ENCODE data around the gene SETX. TPM values are rescaled to one million over a fixed set of nuclear protein-coding genes. Genes with fewer than 3 reads are reported as not detected.

SETX gene
- total RNA-seq, 1 donor from 2014 or later: 47.2 TPM

GRCh38 chr9:132333556-132333955 is 21.2 kb downstream of the SETX start:
- Mint-ChIP-seq H3K4me1 (ENCODE audit: low read depth) (no peaks in the 10 kb centered on the region), H3K27ac (no peak overlapping the region), H3K9me3 (ENCODE audit: low read depth) (no peaks in the 10 kb centered on the region), H3K36me3 (ENCODE audit: insufficient read depth) (peaks cover 52% of the 10 kb centered on the region), H3K4me3 (ENCODE audit: low read depth) (no peak overlapping the region), H3K27me3 (no peaks in the 10 kb centered on the region)
- TF ChIP-seq CTCF (IDR thresholded peaks at IDR 0.05; ENCODE audit: unreplicated experiment): no peak
- DNase-seq (ENCODE audit: low spot score, unreplicated experiment): no peak

DNA sequence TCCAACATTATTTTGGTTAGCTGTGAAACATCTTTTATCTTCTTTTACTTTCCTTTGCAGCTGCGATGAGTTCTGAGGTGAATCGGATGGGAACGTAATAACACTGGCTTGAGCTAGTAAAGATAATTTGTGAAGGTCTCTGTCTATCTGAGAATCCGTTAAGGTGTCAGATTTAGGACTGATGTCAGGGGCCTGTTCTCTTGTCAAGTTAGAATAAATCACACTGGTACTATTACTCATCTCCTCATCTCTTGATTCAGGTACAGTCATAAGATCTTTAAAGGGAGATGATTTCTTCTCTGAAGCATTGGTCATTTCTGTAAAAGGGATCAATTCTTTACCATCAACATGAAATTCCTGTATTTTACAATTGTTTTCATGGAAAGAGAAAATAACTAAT is 26.2 kb downstream of the SETX start:
- H3K4me1 Mint-ChIP-seq (ENCODE audit: low read depth): peaks cover 4% of the 10 kb centered on the region
- peaks cover 68% of the 10 kb centered on the region for H3K36me3 Mint-ChIP-seq (ENCODE audit: insufficient read depth)
- H3K9me3 Mint-ChIP-seq (ENCODE audit: low read depth): no peaks in the 10 kb centered on the region
- DNase-seq (ENCODE audit: low spot score, unreplicated experiment): no peak
- no peak overlapping the region for H3K27ac Mint-ChIP-seq
- H3K27me3 Mint-ChIP-seq: no peaks in the 10 kb centered on the region
- H3K4me3 Mint-ChIP-seq (ENCODE audit: low read depth): no peak overlapping the region
- no peak for TF ChIP-seq CTCF (IDR thresholded peaks at IDR 0.05; ENCODE audit: unreplicated experiment)

DNA sequence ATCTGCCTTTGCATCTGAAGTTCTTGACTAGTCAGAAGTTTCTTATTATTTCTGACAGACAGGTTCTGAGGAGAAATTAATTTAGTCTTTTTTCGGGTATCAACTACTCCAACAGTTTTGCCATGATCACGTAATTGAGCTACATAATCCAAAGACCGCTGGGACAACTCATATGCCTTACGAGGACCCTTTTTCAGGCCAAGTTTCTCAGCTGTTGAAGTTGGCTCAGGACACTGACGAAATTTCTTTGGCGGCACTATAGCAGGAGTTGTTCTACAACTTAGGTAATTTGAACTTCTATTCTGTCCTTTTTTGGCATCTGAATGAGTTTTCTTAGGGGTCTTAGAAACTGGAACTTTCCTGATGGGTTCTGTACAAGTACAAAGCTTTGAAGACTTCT is 27.2 kb downstream of the SETX start:
- TF ChIP-seq CTCF (IDR thresholded peaks at IDR 0.05; ENCODE audit: unreplicated experiment): no peak
- Mint-ChIP-seq H3K36me3 (ENCODE audit: insufficient read depth) (peaks cover 70% of the 10 kb centered on the region), H3K27ac (no peak overlapping the region), H3K27me3 (no peaks in the 10 kb centered on the region), H3K9me3 (ENCODE audit: low read depth) (no peaks in the 10 kb centered on the region), H3K4me3 (ENCODE audit: low read depth) (no peak overlapping the region), H3K4me1 (ENCODE audit: low read depth) (peaks cover 4% of the 10 kb centered on the region)
- no peak for DNase-seq (ENCODE audit: low spot score, unreplicated experiment)

DNA sequence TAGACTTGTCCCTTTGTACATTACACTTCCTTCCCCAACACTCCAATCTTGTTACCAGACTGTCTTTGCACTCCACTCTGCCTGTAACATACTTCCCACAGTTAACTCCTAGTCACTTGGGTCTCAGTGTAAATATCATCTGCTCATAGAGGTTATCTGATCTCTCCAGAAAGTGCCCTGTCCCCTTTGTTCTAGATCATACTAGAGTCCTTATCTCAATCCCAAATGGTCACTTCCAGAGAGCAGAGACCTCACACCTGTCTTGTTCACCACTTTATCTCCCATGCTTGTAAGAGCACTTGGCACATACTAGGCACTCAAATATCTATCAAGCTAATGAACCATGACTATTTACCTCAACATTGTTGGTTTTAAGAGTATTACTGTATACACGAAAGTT is 30.4 kb downstream of the SETX start:
- Mint-ChIP-seq H3K9me3 (ENCODE audit: low read depth) (no peaks in the 10 kb centered on the region), H3K36me3 (ENCODE audit: insufficient read depth) (peaks cover 55% of the 10 kb centered on the region), H3K27me3 (no peaks in the 10 kb centered on the region), H3K27ac (no peak overlapping the region), H3K4me3 (ENCODE audit: low read depth) (no peak overlapping the region), H3K4me1 (ENCODE audit: low read depth) (peaks cover 14% of the 10 kb centered on the region)
- TF ChIP-seq CTCF (IDR thresholded peaks at IDR 0.05; ENCODE audit: unreplicated experiment): no peak
- no peak for DNase-seq (ENCODE audit: low spot score, unreplicated experiment)

- no peak for TF ChIP-seq CTCF (IDR thresholded peaks at IDR 0.05; ENCODE audit: unreplicated experiment)
- Mint-ChIP-seq H3K27me3 (no peaks in the 10 kb centered on the region), H3K4me3 (ENCODE audit: low read depth) (peak overlapping the region; percentile 1), H3K4me1 (ENCODE audit: low read depth) (peaks cover 19% of the 10 kb centered on the region), H3K9me3 (ENCODE audit: low read depth) (no peaks in the 10 kb centered on the region), H3K27ac (peak overlapping the region; percentile 84), H3K36me3 (ENCODE audit: insufficient read depth) (peaks cover 20% of the 10 kb centered on the region)
- no peak for DNase-seq (ENCODE audit: low spot score, unreplicated experiment)
Measured at GRCh38 chr9:132319421-132320110, 35.2 kb downstream of the SETX start.
